ENCODE results near the gene IRF2BP2.

IRF2BP2 gene

GRCh38 chr1:234584420-234584805 lies 25.6 kb downstream of the IRF2BP2 start:
- DNase-seq (ENCODE audit: insufficient read length) = no peak
- no peak for FAIRE-seq
- TF ChIP-seq POLR2A (IDR thresholded peaks at IDR 0.05; ENCODE audit: low read depth, low read length) (no peak), POLR2AphosphoS5 (IDR thresholded peaks at IDR 0.05; ENCODE audit: low read depth, low read length) (no peak), TAF1 (IDR thresholded peaks at IDR 0.05; ENCODE audit: borderline replicate concordance, low read depth, low read length) (no peak)

DNA sequence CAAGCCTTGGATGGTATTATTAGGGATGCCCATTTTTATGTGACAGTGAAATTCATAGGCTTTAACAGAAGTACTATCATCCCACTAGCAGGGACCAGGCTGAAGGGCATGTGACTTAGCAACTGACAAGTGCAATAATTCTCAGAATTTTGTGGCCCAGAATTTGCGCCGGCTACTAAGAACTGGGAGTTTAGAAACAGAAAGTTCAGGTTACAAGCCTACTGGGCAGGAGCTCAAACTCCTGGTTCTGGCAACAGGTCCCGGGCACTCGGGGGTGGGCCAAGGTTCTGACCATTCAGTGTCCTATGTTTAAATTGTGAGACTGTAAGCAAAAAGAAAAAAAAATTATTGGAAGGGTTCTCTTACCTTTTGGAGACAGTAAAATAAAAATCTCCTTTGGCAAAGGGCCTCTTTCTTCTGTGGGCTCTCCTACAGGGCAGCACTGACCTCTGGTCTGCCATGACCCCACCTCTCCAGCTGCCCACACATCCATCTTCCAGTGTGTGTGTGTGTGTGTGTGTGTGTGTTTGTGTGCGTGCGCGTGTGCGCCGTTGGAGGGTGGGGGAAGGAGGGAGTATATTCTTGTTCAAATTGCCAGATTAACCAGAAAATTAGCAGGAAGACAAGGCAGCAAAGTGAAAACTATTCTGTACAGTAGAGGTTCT lies 26.1 kb downstream of the IRF2BP2 start:
- TF ChIP-seq TAF1 (IDR thresholded peaks at IDR 0.05; ENCODE audit: borderline replicate concordance, low read depth, low read length) (no peak), POLR2A (IDR thresholded peaks at IDR 0.05; ENCODE audit: low read depth, low read length) (no peak), POLR2AphosphoS5 (IDR thresholded peaks at IDR 0.05; ENCODE audit: low read depth, low read length) (no peak)
- DNase-seq (ENCODE audit: insufficient read length) (no peak), FAIRE-seq (no peak)

- DNase-seq (ENCODE audit: insufficient read length) (no peak), FAIRE-seq (no peak)
- no peak for TF ChIP-seq POLR2A (IDR thresholded peaks at IDR 0.05; ENCODE audit: low read depth, low read length)
Measured at GRCh38 chr1:234582681-234583301, 27.2 kb downstream of the IRF2BP2 start.

DNA sequence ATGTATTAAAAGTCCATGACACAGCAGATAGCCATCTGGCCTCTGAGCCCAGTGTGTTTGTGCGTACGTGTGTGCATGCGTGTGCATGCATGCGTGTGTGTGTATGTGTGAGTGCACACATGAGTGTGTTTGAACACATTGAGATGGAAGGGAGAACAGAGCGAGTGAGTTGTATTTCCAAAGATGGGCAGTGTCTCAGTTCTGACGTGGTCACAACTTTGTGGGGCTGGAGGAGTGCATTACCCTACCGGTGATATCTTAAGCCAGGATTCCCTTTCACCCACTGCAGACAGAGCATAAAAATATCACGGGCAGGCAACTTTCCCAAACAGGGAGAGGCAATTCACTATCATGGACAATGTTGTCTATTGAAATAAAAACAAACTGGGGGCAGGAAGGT lies 27.8 kb downstream of the IRF2BP2 start:
- FAIRE-seq (no peak), DNase-seq (ENCODE audit: insufficient read length) (no peak)
- TF ChIP-seq POLR2A (IDR thresholded peaks at IDR 0.05; ENCODE audit: low read depth, low read length) (no peak), TAF1 (IDR thresholded peaks at IDR 0.05; ENCODE audit: borderline replicate concordance, low read depth, low read length) (no peak), POLR2AphosphoS5 (IDR thresholded peaks at IDR 0.05; ENCODE audit: low read depth, low read length) (no peak)

DNA sequence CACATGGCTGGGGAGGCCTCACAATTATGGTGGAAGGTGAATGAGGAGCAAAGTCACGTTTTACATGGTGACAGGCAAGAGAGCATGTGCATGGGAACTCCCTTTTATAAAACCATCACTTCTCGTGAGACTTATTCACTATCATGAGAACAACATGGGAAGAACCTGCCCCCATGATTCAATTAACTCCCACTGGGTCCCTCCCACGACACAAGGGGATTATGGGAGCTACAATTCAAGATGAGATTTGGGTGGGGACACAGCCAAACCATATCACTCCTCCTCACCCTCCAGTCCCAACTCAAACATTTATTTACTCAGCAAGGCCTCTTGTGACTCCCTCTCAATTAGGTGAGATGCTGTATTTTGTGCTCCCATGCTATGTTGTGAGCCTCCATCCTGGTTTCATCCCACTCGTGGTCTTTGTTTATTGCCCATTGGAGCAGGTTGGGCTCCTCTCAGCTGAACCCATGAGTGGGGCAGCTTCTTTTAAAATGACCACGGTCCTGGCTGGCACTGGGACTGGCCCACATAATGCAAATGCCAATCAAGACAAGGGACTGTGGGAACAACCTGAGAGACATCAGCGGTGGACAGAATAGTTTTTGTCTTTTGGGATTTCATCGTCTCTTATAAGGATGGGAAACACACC lies 28.8 kb downstream of the IRF2BP2 start:
- FAIRE-seq (no peak), DNase-seq (ENCODE audit: insufficient read length) (no peak)
- no peak for TF ChIP-seq TAF1 (IDR thresholded peaks at IDR 0.05; ENCODE audit: borderline replicate concordance, low read depth, low read length)
- TF ChIP-seq POLR2AphosphoS5 (IDR thresholded peaks at IDR 0.05; ENCODE audit: low read depth, low read length) = no peak
- no peak for TF ChIP-seq POLR2A (IDR thresholded peaks at IDR 0.05; ENCODE audit: low read depth, low read length)

DNA sequence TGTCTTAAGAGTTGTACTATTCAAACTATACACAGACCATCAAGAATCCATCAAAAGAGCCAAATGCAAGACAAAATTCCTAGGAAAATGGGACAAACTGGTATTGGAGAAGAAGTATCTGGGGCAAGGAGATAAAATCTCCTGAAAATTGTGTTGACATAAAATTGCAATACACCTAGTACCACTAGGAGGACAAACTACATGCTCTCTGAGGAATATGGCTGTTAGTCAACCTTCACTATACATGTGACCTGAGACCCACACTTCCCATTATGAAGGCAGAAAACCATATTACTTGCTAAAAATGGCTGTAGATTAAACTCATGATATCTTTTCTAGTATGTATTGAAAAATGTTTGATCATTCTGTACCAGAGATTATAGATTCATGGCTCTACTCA lies 30.0 kb downstream of the IRF2BP2 start:
- FAIRE-seq (no peak), DNase-seq (ENCODE audit: insufficient read length) (no peak)
- TF ChIP-seq POLR2AphosphoS5 (IDR thresholded peaks at IDR 0.05; ENCODE audit: low read depth, low read length) (no peak), TAF1 (IDR thresholded peaks at IDR 0.05; ENCODE audit: borderline replicate concordance, low read depth, low read length) (no peak), POLR2A (IDR thresholded peaks at IDR 0.05; ENCODE audit: low read depth, low read length) (no peak)

- TF ChIP-seq POLR2A (IDR thresholded peaks at IDR 0.05; ENCODE audit: low read depth, low read length) = no peak
- no peak for FAIRE-seq
- no peak for DNase-seq (ENCODE audit: insufficient read length)
Measured at GRCh38 chr1:234578735-234579134, 31.2 kb downstream of the IRF2BP2 start.

GRCh38 chr1:234578087-234578486 lies 31.9 kb downstream of the IRF2BP2 start:
- DNase-seq (ENCODE audit: insufficient read length) (no peak), FAIRE-seq (no peak)
- TF ChIP-seq POLR2A (IDR thresholded peaks at IDR 0.05; ENCODE audit: low read depth, low read length) (no peak), TAF1 (IDR thresholded peaks at IDR 0.05; ENCODE audit: borderline replicate concordance, low read depth, low read length) (no peak), POLR2AphosphoS5 (IDR thresholded peaks at IDR 0.05; ENCODE audit: low read depth, low read length) (no peak)

- DNase-seq (ENCODE audit: insufficient read length) (no peak), FAIRE-seq (no peak)
- TF ChIP-seq TAF1 (IDR thresholded peaks at IDR 0.05; ENCODE audit: borderline replicate concordance, low read depth, low read length) (no peak), POLR2AphosphoS5 (IDR thresholded peaks at IDR 0.05; ENCODE audit: low read depth, low read length) (no peak), POLR2A (IDR thresholded peaks at IDR 0.05; ENCODE audit: low read depth, low read length) (no peak)
Measured at GRCh38 chr1:234573711-234574299, 36.2 kb downstream of the IRF2BP2 start.

DNA sequence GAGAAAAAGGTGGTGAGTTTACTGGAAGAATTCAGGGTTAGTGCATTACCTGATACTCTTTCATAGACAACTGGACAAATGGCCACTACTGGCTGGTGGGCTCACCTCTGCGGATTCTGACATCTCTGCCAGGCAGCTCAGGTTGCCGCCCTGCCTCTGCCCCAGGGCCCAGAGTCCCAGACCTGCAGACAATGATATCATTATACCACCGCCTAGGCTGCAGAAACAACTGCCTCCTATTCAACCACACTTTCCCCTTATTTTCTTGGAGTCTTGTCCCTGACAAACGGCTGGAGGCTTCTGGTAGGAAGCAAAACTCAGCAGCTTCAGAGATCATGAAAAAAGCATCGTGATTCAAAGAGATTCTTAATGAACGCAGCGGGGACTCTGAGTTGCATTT lies 37.0 kb downstream of the IRF2BP2 start:
- DNase-seq (ENCODE audit: insufficient read length) = no peak
- TF ChIP-seq POLR2AphosphoS5 (IDR thresholded peaks at IDR 0.05; ENCODE audit: low read depth, low read length) = no peak
- TF ChIP-seq TAF1 (IDR thresholded peaks at IDR 0.05; ENCODE audit: borderline replicate concordance, low read depth, low read length) = no peak

GRCh38 chr1:234571702-234572101 lies 38.3 kb downstream of the IRF2BP2 start:
- FAIRE-seq (no peak), DNase-seq (ENCODE audit: insufficient read length) (no peak)
- TF ChIP-seq POLR2A (IDR thresholded peaks at IDR 0.05; ENCODE audit: low read depth, low read length) = no peak
- no peak for TF ChIP-seq POLR2AphosphoS5 (IDR thresholded peaks at IDR 0.05; ENCODE audit: low read depth, low read length)
- TF ChIP-seq TAF1 (IDR thresholded peaks at IDR 0.05; ENCODE audit: borderline replicate concordance, low read depth, low read length) = no peak

More for the DNA sequence above, 37.0 kb downstream of the IRF2BP2 start:
- no peak for FAIRE-seq
